Fibroblast of lung (primary cell): Measurements from ENCODE around the gene EXOC2. TPM values are rescaled to one million over a fixed set of nuclear protein-coding genes. Genes with fewer than 3 reads are reported as not detected.
"Not testable (repeated sequence)": the region's sequence is repeated elsewhere in the genome, so short reads cannot be mapped to it uniquely, and the experiment has no call there.

Experiments
- DNase-seq, 2 donors: peaks; one replicate each; pipeline versions ENCODE4 v3.0.0 to v3.0.0-alpha.2; 2010; ENCODE audit warnings: low read depth in 2 of 2
- H2AFZ ChIP-seq: 2 replicates; pipeline ENCODE4 v1.5.1; 2012; ENCODE audit warnings: low read length, control low read depth, inconsistent platforms
- H3K27ac ChIP-seq: 2 replicates; pipeline ENCODE4 v1.5.1; 2011; ENCODE audit warnings: low read length, control low read depth; ENCODE audit not compliant: insufficient read depth
- H3K27me3 ChIP-seq: 2 replicates; pipeline ENCODE4 v1.5.1; 2011; ENCODE audit warnings: mild to moderate bottlenecking, low read length; ENCODE audit not compliant: control insufficient read depth, insufficient read depth
- H3K36me3 ChIP-seq: 2 replicates; pipeline ENCODE4 v1.5.1; 2011; ENCODE audit warnings: low read length; ENCODE audit not compliant: control insufficient read depth, insufficient read depth
- H3K4me1 ChIP-seq: 2 replicates; pipeline ENCODE4 v1.5.1; 2011; ENCODE audit warnings: low read length; ENCODE audit not compliant: control insufficient read depth, insufficient read depth; ENCODE audit errors: extremely low read depth
- H3K4me2 ChIP-seq: 2 replicates; pipeline ENCODE4 v1.5.1; 2011; ENCODE audit warnings: low read length, control low read depth; ENCODE audit not compliant: insufficient read depth; ENCODE audit errors: extremely low read depth
- H3K4me3 ChIP-seq, 4 experiments: fragments of 200-600 bp in 1 of 4; sonication (generic) in 1 of 4; replicated peaks in 1 of 4; 2 replicates each; pipeline ENCODE4 v1.5.1; 2011 to 2016; ENCODE audit warnings: low read length in 4 of 4, low read depth in 3 of 4, mild to moderate bottlenecking in 3 of 4, control low read depth in 2 of 4, inconsistent platforms in 1 of 4, mixed read lengths in 1 of 4; ENCODE audit not compliant: insufficient read depth in 1 of 4; ENCODE audit errors: control extremely low read depth in 1 of 4
- H3K79me2 ChIP-seq: 2 replicates; pipeline ENCODE4 v1.5.1; 2012; ENCODE audit warnings: mild to moderate bottlenecking, low read length, inconsistent platforms; ENCODE audit not compliant: control insufficient read depth, insufficient read depth
- H3K9ac ChIP-seq: 2 replicates; pipeline ENCODE4 v1.5.1; 2011; ENCODE audit warnings: mild to moderate bottlenecking, low read length, control low read depth; ENCODE audit not compliant: insufficient read depth
- H3K9me3 ChIP-seq: 2 replicates; pipeline ENCODE4 v1.5.1; 2012; ENCODE audit warnings: low read depth, low read length; ENCODE audit not compliant: control insufficient read depth, insufficient read depth
- H4K20me1 ChIP-seq: 2 replicates; pipeline ENCODE4 v1.5.1; 2011; ENCODE audit warnings: low read length; ENCODE audit not compliant: control insufficient read depth, insufficient read depth; ENCODE audit errors: extremely low read depth
- EZH2 ChIP-seq: IDR thresholded peaks from 2 replicates; pipeline ENCODE4 v1.5.1; 2012; ENCODE audit warnings: low read length, control low read depth, mild to moderate bottlenecking; ENCODE audit errors: missing control alignments
- polyA plus RNA-seq, 2 donors: library from polyadenylated mRNA; depleted of rRNA in 1 of 2; stranded (reverse) in 1 of 2; unstranded in 1 of 2; fragments of >200 nt; gene quantifications; 2 replicates each; pipeline ENCODE4 v1.2.1, GENCODE V29; 2011 to 2012; ENCODE audit warnings: missing spikeins in 1 of 2
- total RNA-seq: library from RNA; depleted of rRNA; stranded (reverse); fragments of >200 nt; gene quantifications from 2 replicates; pipeline ENCODE4 v1.2.1, GENCODE V29; 2014
- TF ChIP-seq, protein P1 (sequence below), 2 donors: IDR thresholded peaks in 1 of 2; conservative IDR thresholded peaks in 1 of 2; 1 replicate in 1 of 2; 2 replicates in 1 of 2; pipeline ENCODE4 v1.5.1; 2011 to 2012; ENCODE audit warnings: low read length in 2 of 2, control low read depth in 1 of 2, inconsistent platforms in 1 of 2, low read depth in 1 of 2, mild to moderate bottlenecking in 1 of 2

Gene EXOC2
- total and polyA plus RNA-seq, 2 donors (not counting 1 experiment from before 2014, with no cell fraction given): 19.7 to 42.3 TPM

DNA sequence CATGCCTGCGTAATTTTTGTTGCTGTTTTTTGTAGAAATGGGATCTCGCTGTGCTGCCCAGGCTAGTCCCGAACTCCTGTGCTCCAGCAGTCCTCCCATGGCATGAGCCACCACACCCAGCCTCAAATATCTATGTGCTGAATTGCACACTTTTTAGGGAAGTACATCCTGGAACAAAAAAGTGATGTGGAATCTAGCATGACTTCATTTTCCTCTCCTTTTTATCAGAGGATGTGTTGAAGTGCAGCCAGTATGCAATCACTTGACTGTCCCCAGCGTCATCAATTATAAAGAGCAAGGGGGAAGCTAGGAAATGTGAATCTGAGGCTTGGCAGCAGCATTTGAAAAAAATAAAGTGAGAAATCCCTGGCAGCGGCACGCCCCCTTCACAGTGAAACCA is 6.4 kb upstream of the EXOC2 start:
- TF ChIP-seq, protein P1, sequence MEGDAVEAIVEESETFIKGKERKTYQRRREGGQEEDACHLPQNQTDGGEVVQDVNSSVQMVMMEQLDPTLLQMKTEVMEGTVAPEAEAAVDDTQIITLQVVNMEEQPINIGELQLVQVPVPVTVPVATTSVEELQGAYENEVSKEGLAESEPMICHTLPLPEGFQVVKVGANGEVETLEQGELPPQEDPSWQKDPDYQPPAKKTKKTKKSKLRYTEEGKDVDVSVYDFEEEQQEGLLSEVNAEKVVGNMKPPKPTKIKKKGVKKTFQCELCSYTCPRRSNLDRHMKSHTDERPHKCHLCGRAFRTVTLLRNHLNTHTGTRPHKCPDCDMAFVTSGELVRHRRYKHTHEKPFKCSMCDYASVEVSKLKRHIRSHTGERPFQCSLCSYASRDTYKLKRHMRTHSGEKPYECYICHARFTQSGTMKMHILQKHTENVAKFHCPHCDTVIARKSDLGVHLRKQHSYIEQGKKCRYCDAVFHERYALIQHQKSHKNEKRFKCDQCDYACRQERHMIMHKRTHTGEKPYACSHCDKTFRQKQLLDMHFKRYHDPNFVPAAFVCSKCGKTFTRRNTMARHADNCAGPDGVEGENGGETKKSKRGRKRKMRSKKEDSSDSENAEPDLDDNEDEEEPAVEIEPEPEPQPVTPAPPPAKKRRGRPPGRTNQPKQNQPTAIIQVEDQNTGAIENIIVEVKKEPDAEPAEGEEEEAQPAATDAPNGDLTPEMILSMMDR (conservative IDR thresholded peaks at IDR 0.05 in 1 of 2, IDR thresholded peaks at IDR 0.05 in 1 of 2; ENCODE audit: low read depth in 1 of 2, low read length in 2 of 2): no peak
- no peak for TF ChIP-seq EZH2
- Histone ChIP-seq H3K27me3 (no peaks in the 10 kb centered on the region), H3K79me2 (no peaks in the 10 kb centered on the region), H3K9me3 (no peaks in the 10 kb centered on the region), H3K4me1 (no peaks in the 10 kb centered on the region), H3K36me3 (no peaks in the 10 kb centered on the region), H3K27ac (no peak overlapping the region), H4K20me1 (no peaks in the 10 kb centered on the region), H3K9ac (no peak overlapping the region), H2AFZ (no peak overlapping the region), H3K4me2 (no peak overlapping the region), H3K4me3 (no peak overlapping the region)
- DNase-seq: peak; percentile 20 to 53

DNA sequence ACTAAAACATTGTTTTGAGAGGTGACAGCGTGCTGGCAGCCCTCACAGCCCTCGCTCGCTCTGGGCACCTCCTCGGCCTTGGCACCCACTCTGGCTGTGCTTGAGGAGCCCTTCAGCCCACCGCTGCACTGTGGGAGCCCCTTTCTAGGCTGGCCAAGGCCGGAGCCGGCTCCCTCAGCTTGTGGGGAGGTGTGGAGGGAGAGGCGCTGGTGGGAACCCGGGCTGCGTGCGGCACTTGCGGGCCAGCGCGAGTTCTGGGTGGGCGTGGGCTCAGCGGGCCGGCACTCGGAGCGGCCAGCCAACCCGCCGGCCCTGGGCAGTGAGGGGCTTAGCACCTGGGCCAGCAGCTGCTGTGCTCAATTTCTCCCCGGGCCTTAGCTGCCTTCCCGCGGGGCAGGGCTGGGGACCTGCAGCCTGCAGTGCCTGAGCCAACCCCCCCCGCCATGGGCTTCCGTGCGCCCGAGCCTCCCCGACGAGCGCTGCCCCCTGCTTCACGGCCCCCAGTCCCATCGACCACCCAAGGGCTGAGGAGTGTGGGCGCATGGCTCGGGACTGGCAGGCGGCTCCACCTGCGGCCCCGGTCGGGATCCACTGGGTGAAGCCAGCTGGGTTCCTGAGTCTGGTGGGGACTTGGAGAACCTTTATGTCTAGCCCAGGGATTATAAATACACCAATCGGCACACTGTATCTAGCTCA is 1.6 kb upstream of the EXOC2 start:
- H3K36me3 ChIP-seq, H3K27me3 ChIP-seq, H2AFZ ChIP-seq, H3K9ac ChIP-seq, H3K4me1 ChIP-seq, H3K4me2 ChIP-seq, H4K20me1 ChIP-seq, H3K27ac ChIP-seq, DNase-seq, H3K4me3 ChIP-seq, H3K9me3 ChIP-seq: not testable (repeated sequence)
- peaks cover 28% of the 10 kb centered on the region for H3K79me2 ChIP-seq

DNA sequence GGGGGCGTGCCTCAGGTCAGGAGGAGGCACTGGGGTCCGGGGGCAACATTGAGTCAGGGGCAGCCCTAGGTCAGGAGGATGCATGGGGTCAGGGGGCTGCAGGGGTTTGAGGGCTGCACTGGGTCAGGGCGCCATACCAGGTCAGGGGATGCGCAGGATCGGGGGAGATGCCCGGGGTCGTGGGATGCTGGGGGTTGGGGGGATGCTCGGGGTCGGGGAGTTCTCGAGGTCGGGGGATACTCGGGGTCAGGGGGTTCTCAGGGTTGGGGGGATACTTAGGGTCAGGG is 727 bp upstream of the EXOC2 start:
- H3K36me3 ChIP-seq: no peaks in the 10 kb centered on the region
- no peak for TF ChIP-seq EZH2
- TF ChIP-seq, protein P1 (conservative IDR thresholded peaks at IDR 0.05 in 1 of 2, IDR thresholded peaks at IDR 0.05 in 1 of 2; ENCODE audit: low read depth in 1 of 2, low read length in 2 of 2): no peak
- no peaks in the 10 kb centered on the region for H3K4me1 ChIP-seq
- H3K9ac ChIP-seq: no peak overlapping the region
- H3K79me2 ChIP-seq: peaks cover 31% of the 10 kb centered on the region
- no peaks in the 10 kb centered on the region for H3K9me3 ChIP-seq
- H3K27ac ChIP-seq: no peak overlapping the region
- H3K4me3 ChIP-seq: peak overlapping the region; percentile 77 to 89 (median 84)
- no peak for DNase-seq
- H3K27me3 ChIP-seq: no peaks in the 10 kb centered on the region
- H3K4me2 ChIP-seq: peak overlapping the region; percentile 84
- no peak overlapping the region for H2AFZ ChIP-seq
- H4K20me1 ChIP-seq: no peaks in the 10 kb centered on the region
